HCT116 (cell line): ENCODE results near the gene PRLH.

Experiments
- ATF3 ChIP-seq: IDR thresholded peaks from 2 replicates; pipeline ENCODE4 v1.6.1; 2012
- CTCF ChIP-seq, 3 experiments: fragments of 200-600 bp in 1 of 3; sonication (generic) in 1 of 3; IDR thresholded peaks in 2 of 3; conservative IDR thresholded peaks in 1 of 3; 2 replicates each; pipeline ENCODE4 v1.5.1; 2012 to 2017; ENCODE audit warnings: low read depth in 2 of 3, low read length in 2 of 3, antibody characterized with exemption in 1 of 3, borderline replicate concordance in 1 of 3, control low read depth in 1 of 3, mild to moderate bottlenecking in 1 of 3, mixed read lengths in 1 of 3, mixed run types in 1 of 3, moderate library complexity in 1 of 3; ENCODE audit not compliant: insufficient read depth in 1 of 3
- EZH2 ChIP-seq: fragments of 200-600 bp; sonication (generic); IDR thresholded peaks from 2 replicates; pipeline ENCODE4 v1.6.1; 2017; ENCODE audit warnings: antibody characterized with exemption, mixed run types
- EZH2phosphoT487 ChIP-seq: fragments of 200-600 bp; IDR thresholded peaks from 2 replicates; pipeline ENCODE4 v1.6.1; 2018; ENCODE audit warnings: antibody characterized with exemption, borderline replicate concordance
- MAX ChIP-seq: IDR thresholded peaks from 2 replicates; pipeline ENCODE4 v1.6.1; 2012
- POLR2A ChIP-seq: IDR thresholded peaks from 2 replicates; pipeline ENCODE4 v1.7.0; 2011; ENCODE audit warnings: borderline replicate concordance; ENCODE audit not compliant: insufficient read depth, insufficient read length; ENCODE audit errors: extremely low read depth
- POLR2AphosphoS5 ChIP-seq: IDR thresholded peaks from 2 replicates; pipeline ENCODE4 v1.6.1; 2011; ENCODE audit warnings: mild to moderate bottlenecking, low read depth, low read length, moderate library complexity
- RAD21 ChIP-seq: IDR thresholded peaks from 2 replicates; pipeline ENCODE4 v1.6.1; 2012; ENCODE audit warnings: low read depth, mild to moderate bottlenecking
- SIN3A ChIP-seq: IDR thresholded peaks from 2 replicates; pipeline ENCODE4 v1.6.1; 2012; ENCODE audit warnings: low read depth
- SRF ChIP-seq: IDR thresholded peaks from 2 replicates; pipeline ENCODE4 v1.6.1; 2012; ENCODE audit warnings: low read depth
- YY1 ChIP-seq: IDR thresholded peaks from 2 replicates; pipeline ENCODE4 v1.6.1; 2011; ENCODE audit warnings: low read length, low read depth, moderate library complexity, mild to moderate bottlenecking; ENCODE audit not compliant: insufficient replicate concordance; ENCODE audit errors: extremely low read depth
- ZFX ChIP-seq: fragments of 450-650 bp; IDR thresholded peaks from 2 replicates; pipeline ENCODE4 v1.6.1; 2017

GRCh38 chr2:237571551-237571950 is 5.2 kb downstream of the PRLH start:
- TF ChIP-seq CTCF (IDR thresholded peaks at IDR 0.05 in 2 of 3, conservative IDR thresholded peaks at IDR 0.05 in 1 of 3; ENCODE audit: borderline replicate concordance in 1 of 3, insufficient read depth in 1 of 3, low read depth in 2 of 3, low read length in 2 of 3) (no peak), MAX (no peak), SIN3A (no peak), POLR2A (no peak), RAD21 (no peak), ATF3 (no peak), YY1 (no peak), POLR2AphosphoS5 (no peak), SRF (no peak), EZH2phosphoT487 (no peak), ZFX (no peak), EZH2 (no peak)
